Omental fat pad (tissue), 4 donors: Measurements from ENCODE around the gene APOL2. TPM values are rescaled to one million over a fixed set of nuclear protein-coding genes. Genes with fewer than 3 reads are reported as not detected.
A peak's percentile ranks its signal among the peaks of the same experiment; 100 is the strongest.
"Not testable (repeated sequence)": the region's sequence is repeated elsewhere in the genome, so short reads cannot be mapped to it uniquely, and the experiment has no call there.

Experiments used
- ATAC-seq: fragments of 150-250 bp; one replicate; pipeline ENCODE4 v1.9.1; 2016; ENCODE audit warnings: mild to moderate bottlenecking, moderate library complexity; ENCODE audit not compliant: low FRiP score
- DNase-seq: peaks from one replicate; pipeline ENCODE4 v3.0.0-alpha.2; 2019; ENCODE audit warnings: low spot score
- total RNA-seq, 4 donors: library from RNA; depleted of rRNA; stranded (reverse); fragments of >200 nt; gene quantifications; one replicate each; pipeline ENCODE4 v1.1.0, GENCODE V29; 2016
- TF ChIP-seq, protein P1 (sequence below), 3 donors: fragments of 450-650 bp; IDR thresholded peaks; one replicate each; pipeline ENCODE4 v1.5.1; 2016 to 2017; ENCODE audit warnings: antibody characterized with exemption in 3 of 3, mild to moderate bottlenecking in 3 of 3, moderate library complexity in 2 of 3

The APOL2 gene
- total RNA-seq, 4 donors from 2014 or later = 63.2 to 122 (median 93.0) TPM

DNA sequence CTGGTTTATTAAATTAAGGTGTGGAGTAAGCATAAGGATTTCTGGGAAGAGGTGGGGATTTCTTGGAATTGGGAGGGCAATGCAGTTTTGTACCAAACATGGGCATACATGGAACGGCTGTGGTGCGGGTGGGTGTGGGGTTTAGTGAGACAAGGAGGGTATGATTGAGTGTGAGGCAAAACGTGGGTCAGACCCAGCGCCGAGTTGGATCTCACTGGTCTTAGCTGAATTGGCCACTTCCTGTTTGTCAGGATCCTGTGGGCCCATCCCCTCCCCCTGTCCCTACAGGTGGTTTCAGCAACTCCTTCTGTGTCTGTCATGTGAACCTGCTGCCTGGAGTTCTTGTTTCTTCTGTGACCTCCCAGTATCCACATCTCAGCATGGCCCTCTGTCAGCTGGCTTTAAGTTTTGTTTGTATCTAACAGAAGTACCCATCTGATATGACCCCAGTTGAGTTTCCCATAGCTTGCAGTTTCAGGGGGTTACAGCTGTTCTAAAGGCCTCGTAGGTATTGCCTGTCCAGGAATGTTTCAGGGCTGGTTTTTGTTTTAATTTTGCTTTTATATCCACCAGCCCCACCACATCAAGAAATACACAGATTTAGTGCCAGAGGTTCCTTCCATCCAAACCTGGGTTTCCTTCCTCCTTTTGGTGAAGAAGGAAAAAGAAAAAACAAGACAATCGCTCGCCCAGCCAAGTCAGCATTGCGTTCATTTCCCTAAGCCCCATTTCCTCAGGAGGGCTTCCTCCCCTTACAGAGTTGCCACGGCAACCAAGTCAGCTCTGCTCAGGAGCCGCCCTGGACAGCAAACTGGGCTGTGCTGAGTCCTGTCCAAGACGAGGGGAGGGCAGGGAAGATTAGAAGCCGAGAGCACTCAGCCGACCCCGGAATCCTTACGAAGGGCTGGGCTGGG lies 19.6 kb upstream of the APOL2 start:
- ATAC-seq (peak; percentile 60), DNase-seq (no peak)
- TF ChIP-seq, protein P1, sequence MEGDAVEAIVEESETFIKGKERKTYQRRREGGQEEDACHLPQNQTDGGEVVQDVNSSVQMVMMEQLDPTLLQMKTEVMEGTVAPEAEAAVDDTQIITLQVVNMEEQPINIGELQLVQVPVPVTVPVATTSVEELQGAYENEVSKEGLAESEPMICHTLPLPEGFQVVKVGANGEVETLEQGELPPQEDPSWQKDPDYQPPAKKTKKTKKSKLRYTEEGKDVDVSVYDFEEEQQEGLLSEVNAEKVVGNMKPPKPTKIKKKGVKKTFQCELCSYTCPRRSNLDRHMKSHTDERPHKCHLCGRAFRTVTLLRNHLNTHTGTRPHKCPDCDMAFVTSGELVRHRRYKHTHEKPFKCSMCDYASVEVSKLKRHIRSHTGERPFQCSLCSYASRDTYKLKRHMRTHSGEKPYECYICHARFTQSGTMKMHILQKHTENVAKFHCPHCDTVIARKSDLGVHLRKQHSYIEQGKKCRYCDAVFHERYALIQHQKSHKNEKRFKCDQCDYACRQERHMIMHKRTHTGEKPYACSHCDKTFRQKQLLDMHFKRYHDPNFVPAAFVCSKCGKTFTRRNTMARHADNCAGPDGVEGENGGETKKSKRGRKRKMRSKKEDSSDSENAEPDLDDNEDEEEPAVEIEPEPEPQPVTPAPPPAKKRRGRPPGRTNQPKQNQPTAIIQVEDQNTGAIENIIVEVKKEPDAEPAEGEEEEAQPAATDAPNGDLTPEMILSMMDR (IDR thresholded peaks at IDR 0.05) = no peak

DNA sequence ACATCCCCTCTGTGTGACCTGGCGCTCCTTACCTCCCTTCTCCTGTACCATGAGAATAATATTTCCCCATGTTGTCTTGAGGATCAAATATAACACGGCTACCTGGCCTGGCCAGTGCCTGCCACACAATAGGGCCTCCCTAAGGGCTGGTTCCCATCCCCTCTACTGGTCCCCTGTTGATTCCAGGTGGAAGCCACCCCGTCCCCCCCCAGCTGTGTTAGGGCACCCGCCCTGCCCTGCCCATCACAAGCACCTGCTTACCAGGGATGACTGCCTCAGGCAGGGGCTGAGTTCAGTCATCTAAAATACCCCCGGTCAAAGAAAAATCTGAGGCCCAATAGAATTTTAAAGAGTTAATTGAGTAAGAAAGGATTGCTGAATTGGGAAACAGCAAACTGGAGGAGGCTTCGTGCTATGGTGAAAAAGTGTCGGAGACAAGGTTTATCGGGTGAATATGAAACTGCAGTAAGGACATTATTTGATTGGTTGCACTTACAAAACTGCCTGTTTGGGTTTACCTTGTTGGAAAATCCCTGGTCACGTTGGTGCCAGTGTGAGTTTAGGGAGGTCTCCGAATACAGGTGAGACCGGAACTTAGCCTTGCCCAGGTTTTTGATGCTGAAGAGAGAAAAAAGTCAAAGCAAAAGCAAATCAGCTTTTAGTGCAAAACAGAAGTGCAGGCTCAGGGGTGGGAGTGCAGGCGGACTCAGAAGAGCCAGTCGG lies 18.8 kb upstream of the APOL2 start:
- DNase-seq (no peak), ATAC-seq (no peak)
- TF ChIP-seq, protein P1 (IDR thresholded peaks at IDR 0.05) = no peak

DNA sequence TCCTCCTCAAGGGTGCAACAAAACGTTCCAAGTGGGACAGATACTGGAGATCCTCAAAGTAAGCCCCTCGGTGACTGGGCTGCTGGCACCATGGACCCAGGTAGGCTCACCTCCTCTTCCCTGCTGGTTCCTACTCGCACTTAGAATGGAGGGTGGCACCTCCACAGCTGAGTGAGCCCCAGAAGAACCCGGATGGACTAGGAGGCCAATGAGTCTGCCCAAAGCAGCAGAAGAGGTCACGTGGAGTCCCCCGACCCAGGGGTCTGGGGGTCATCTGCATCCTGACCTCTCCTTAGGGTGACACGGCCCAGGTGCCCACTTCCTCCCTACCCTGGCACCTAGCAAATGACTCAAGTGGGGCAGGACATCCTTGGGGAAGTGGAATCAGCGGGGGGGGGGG lies 18.0 kb upstream of the APOL2 start:
- DNase-seq (no peak), ATAC-seq (no peak)
- TF ChIP-seq, protein P1 (IDR thresholded peaks at IDR 0.05) = no peak

DNA sequence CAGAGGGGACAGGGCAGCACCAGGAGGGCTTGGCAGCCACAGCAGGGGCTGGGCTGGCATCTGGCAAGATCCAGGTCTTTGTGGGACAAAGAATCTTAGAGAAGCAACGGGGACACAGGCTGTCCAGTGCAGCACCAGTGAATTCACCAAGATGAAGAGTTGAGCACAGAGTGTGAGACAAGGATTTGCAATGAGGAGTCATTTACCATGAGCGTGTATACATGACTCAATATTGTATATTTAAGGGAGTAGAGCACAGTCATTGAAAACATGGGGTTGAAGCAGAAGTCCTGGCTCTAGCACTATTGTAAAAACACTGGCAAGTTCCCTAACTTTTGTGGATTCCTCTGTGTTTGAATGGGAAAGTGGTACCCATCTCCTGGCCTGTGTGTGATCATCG lies 17.2 kb upstream of the APOL2 start:
- ATAC-seq (no peak), DNase-seq (no peak)
- TF ChIP-seq, protein P1 (IDR thresholded peaks at IDR 0.05) = no peak

DNA sequence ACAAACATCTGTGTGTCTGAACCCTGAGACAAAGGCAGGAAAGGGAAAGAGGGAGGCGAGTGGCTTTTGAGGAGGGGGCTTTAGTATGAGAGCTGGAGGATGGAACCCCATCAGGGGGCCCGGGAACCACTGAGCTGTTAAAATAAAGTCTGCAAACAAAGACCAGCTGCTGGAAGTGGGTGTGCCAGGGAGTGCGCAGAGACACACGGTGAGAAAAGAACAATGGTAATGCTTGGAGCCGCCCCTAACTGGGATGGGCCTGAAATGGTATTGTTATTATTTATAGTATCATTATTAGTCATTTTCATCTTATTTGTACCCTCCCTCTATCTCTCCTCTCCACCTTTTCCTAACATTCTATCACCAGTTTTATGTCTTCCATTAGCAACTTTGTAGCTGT lies 16.2 kb upstream of the APOL2 start:
- DNase-seq, ATAC-seq: not testable (repeated sequence)

GRCh38 chr22:36253523-36254490 lies 14.5 kb upstream of the APOL2 start:
- ATAC-seq (peak; percentile 51), DNase-seq (no peak)
- TF ChIP-seq, protein P1 (IDR thresholded peaks at IDR 0.05) = no peak
